Stimulated activated CD4-positive, alpha-beta T cell treated with anti-CD3 and anti-CD28 coated beads, Interleukin-2, amount 100 ng/mL, for 24 hours (primary cell): ENCODE data around the gene THSD4.
"Not testable (repeated sequence)": the region's sequence is repeated elsewhere in the genome, so short reads cannot be mapped to it uniquely, and the experiment has no call there.

Source experiments
- DNase-seq, 2 donors: peaks; one replicate each; pipeline ENCODE4 v3.0.0-alpha.2; 2020

THSD4 gene

GRCh38 chr15:71153823-71154524, 38.7 kb downstream of the THSD4 start:
- DNase-seq, result no peak

GRCh38 chr15:71154607-71155200, 39.4 kb downstream of the THSD4 start:
- no peak for DNase-seq

- no peak for DNase-seq
Observed at GRCh38 chr15:71155534-71155933, 40.3 kb downstream of the THSD4 start.

GRCh38 chr15:71160976-71161375, 45.7 kb downstream of the THSD4 start:
- DNase-seq, result no peak

GRCh38 chr15:71162309-71162708, 47.0 kb downstream of the THSD4 start:
- no peak for DNase-seq

GRCh38 chr15:71164606-71165005, 49.3 kb downstream of the THSD4 start:
- DNase-seq, result not testable (repeated sequence)

- DNase-seq, result no peak
Observed at GRCh38 chr15:71167445-71168165, 52.3 kb downstream of the THSD4 start.

GRCh38 chr15:71168166-71168834, 53.0 kb downstream of the THSD4 start:
- no peak for DNase-seq

GRCh38 chr15:71170163-71170562, 54.9 kb downstream of the THSD4 start:
- no peak for DNase-seq

GRCh38 chr15:71171195-71171594, 55.9 kb downstream of the THSD4 start:
- DNase-seq, result no peak

GRCh38 chr15:71174360-71174759, 59.1 kb downstream of the THSD4 start:
- not testable (repeated sequence) for DNase-seq

- DNase-seq, result no peak
Observed at GRCh38 chr15:71180986-71181853, 65.9 kb downstream of the THSD4 start.

GRCh38 chr15:71182522-71182921, 67.3 kb downstream of the THSD4 start:
- no peak for DNase-seq

GRCh38 chr15:71183063-71183462, 67.8 kb downstream of the THSD4 start:
- DNase-seq, result no peak

GRCh38 chr15:71185706-71186105, 70.4 kb downstream of the THSD4 start:
- DNase-seq, result no peak

- DNase-seq, result no peak
Observed at GRCh38 chr15:71186267-71186666, 71.0 kb downstream of the THSD4 start.

- no peak for DNase-seq
Observed at GRCh38 chr15:71187078-71187477, 71.8 kb downstream of the THSD4 start.

- no peak for DNase-seq
Observed at GRCh38 chr15:71187526-71187925, 72.3 kb downstream of the THSD4 start.

- no peak for DNase-seq
Observed at GRCh38 chr15:71189718-71190117, 74.4 kb downstream of the THSD4 start.

- DNase-seq, result no peak
Observed at GRCh38 chr15:71191296-71191695, 76.0 kb downstream of the THSD4 start.

GRCh38 chr15:71192816-71193215, 77.5 kb downstream of the THSD4 start:
- no peak for DNase-seq

GRCh38 chr15:71194286-71194685, 79.0 kb downstream of the THSD4 start:
- no peak for DNase-seq

- no peak for DNase-seq
Observed at GRCh38 chr15:71195242-71195641, 80.0 kb downstream of the THSD4 start.
